ENCODE data around the gene GKN2. TPM values are rescaled to one million over a fixed set of nuclear protein-coding genes. Genes with fewer than 3 reads are reported as not detected.

GKN2 gene
- total RNA-seq, 1 experiment from 2014 or later: 0.06 TPM

Other genes with a start within 250 kb of the GKN2 start
- 0.51 and 1.7 TPM in 2 replicates for gene ARHGAP25, start 218.1 kb downstream of the GKN2 start, total RNA-seq (2014; rRNA removed; shearing (Covaris generic))
- not detected in 2 replicates for gene BMP10, start 81.5 kb downstream of the GKN2 start, total RNA-seq (2014; rRNA removed; shearing (Covaris generic))
- gene GKN1, start 21.7 kb upstream of the GKN2 start, total RNA-seq (2014; rRNA removed; shearing (Covaris generic)): not detected in 2 replicates
- 7.5 and 11.1 TPM in 2 replicates for gene ANTXR1, start 60.3 kb upstream of the GKN2 start, total RNA-seq (2014; rRNA removed; shearing (Covaris generic))

All from Daoy (cell line).